GM19025 (cell line): ENCODE measurements around the gene HES7.
"Not testable (repeated sequence)": the region's sequence is repeated elsewhere in the genome, so short reads cannot be mapped to it uniquely, and the experiment has no call there.

Source experiments
- ATAC-seq: cut with Tn5 transposase; IDR thresholded peaks from one replicate; pipeline ENCODE4 v1.9.1; 2021; ENCODE audit warnings: mild to moderate bottlenecking, low read depth, moderate library complexity; ENCODE audit not compliant: unreplicated experiment

HES7 gene

DNA sequence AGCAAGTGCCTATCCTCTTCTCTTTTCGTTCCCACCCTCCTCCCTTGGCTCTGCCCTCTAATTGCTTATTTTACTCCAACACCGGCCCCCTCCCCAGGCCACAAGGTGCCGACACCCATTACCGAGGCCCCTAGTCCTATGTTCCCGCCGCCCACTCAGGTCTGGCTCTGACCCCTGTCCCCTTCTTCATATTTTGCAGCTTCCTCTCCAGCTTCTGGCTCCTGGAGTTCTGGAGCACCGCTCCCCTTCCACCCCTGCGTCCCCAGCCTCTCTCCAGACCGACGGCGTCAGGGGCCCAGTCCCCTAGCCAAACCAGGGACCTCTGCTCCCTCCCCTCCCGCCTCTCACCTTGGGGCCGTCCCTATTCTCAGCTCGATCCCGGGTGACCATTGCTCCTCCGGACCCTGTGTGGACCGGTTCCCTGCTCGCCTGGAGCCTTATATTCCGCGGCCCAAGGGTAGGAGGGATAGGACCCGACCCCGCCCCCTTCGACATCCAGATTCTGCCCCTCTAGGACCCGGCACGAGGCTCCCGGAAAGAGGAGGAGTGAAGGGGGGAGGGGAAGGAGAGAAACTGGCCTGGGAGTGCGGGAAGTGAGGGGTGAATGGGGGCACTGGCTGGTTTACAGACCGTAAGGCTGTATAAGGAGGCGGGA is at the start of gene HES7:
Gene HES7 (minus strand): TSS at position 412 of the 655 bp plus-strand sequence. CDS start 22 bp downstream, at position 390.
- no peak for ATAC-seq

DNA sequence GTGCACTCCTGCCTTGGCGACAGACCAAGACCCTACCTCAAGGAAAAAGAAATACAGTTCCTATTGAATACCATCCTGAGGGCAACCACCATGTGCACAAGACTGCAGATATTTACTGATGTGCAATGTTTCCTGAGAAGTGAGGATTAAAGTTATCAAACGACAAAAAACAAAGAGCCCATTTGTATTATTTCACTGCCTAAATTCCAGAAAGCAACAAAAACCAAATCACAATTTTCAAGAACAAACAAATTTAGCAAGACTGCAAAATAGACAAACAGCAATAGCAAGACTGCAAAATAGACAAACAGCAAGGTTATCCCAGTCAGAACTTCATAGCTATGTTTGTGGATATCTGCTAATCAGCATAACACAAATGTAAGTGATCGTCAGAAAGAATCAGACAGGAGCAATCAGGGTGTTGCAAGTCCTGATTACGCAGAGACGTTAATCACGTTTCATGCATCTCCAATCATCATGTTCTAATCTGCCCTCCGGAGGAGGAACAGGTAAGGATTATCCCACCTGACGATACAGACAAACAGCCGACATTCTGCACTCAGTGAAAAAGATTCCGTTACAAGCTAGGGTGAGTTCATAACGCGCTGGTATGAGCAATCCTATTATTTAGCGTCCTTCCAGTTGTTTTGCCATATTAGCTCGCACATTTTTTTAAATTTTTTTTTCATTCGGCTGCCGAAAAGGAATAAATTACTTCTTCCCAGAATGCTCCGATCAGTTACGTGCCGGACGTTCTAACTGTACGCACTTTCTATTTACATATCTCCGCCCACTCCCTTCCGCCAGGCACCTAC is 49.4 kb upstream of the HES7 start:
- ATAC-seq = peak; percentile 66

DNA sequence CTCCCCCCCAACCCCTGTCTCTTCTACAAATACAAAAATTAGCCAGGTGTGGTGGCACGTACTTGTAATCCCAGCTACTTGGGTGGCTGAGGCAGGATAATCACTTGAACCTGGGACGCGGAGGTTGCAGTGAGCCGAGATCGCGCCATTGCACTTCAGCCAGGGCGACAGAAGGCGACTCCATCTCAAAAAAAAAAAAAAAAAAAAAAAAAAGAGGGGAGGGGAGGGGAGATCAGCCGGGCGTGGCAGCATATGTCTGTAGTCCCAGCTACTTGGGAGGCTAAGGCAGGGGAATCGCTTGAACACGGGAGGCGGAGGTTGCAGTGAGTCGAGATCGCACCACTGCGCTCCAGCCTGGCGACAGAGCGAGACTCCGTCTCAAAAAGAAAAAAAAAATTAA is 46.3 kb upstream of the HES7 start:
- not testable (repeated sequence) for ATAC-seq

DNA sequence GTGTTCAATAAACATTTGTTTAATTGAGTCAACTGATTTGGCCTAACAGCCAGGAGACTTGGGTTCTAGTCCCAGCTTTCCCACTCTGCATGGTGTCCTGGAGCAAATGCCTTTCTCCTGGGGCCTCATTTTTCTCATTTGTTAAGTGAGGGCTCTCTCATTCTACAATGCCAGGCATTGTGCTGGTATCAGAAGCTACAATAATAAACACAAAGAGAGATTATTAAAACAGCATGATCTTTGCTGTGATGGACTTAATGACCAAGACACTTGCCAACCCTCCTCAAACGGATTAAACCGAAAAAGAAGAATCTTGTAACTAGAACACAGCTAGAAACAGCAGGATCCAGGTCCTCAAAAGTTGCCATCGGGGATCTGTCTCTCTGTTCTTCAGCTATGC is 43.6 kb upstream of the HES7 start:
- ATAC-seq = no peak

DNA sequence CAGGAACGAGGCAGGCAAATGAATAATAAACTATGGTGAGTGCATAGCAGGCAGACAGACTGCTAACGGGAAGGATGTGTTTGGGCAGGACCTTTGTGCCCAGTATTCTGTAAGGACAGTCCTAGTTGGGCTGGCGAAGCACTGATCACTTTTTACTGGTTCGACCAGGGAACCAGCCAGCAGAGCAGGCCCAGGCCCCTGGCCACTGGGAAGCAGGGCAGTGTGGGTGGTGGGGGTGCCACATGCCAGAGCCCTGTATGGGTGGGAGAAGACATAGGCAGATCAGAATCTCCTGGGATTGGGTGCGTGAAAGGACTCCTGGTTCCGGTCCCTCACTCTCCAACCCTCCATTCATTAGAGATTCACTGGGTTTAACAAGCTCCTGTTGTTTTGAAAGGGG is 42.8 kb upstream of the HES7 start:
- ATAC-seq = no peak

DNA sequence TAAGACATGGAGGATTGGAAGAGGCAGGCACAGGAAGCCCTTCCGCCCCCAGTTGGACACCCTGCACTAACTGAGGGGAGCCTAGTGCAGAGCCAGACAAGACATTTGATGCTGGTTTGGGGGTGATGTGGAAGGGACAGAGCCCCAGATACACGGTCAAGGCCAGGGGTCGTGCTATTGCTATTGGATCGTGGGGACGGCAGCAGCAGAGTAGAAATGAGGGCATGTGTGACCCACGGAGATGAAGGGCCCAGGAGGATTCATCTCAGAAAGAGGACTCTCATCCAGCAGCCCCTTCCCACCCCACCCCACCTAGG is 40.9 kb upstream of the HES7 start:
- no peak for ATAC-seq

DNA sequence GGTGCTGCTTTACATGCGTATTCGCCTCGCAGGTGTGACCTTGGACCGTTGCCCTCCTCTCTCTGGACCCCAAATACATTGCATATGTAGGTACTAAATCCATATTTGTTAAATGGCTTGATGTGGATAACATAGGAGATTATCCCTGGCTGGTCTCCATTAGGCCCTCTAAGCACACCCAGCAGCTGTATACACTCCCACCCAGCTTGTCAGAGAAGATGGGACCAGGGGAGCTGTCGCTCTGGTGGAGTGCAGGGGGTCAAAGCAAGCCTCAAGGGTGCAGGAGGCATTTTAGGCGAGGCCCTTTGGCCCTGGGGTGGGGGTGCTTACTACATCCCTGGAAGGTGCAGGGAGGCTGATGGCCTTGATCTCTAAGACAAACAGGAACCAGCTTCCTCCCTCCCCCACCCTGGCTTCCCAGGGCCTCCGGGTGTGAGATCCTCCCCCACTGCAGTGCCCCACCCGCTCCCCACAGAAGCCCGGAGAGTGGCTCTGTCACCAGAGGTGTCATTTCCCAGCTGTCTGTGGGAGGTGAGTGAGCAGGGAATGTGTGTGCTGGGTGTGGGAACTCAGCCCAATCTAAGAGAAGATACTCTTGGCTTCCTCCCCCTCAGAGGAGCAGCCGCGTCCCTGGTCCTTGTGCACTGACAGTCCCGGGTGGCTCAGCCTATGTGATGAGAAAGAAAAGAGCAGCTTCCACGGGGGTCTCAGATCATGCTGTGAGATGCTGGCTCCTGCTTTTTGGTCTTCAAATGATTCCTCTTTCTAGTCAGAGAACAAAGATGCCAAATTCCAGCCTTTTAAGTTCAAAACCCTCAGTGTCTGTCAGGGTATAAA is 40.3 kb upstream of the HES7 start:
- ATAC-seq = no peak

DNA sequence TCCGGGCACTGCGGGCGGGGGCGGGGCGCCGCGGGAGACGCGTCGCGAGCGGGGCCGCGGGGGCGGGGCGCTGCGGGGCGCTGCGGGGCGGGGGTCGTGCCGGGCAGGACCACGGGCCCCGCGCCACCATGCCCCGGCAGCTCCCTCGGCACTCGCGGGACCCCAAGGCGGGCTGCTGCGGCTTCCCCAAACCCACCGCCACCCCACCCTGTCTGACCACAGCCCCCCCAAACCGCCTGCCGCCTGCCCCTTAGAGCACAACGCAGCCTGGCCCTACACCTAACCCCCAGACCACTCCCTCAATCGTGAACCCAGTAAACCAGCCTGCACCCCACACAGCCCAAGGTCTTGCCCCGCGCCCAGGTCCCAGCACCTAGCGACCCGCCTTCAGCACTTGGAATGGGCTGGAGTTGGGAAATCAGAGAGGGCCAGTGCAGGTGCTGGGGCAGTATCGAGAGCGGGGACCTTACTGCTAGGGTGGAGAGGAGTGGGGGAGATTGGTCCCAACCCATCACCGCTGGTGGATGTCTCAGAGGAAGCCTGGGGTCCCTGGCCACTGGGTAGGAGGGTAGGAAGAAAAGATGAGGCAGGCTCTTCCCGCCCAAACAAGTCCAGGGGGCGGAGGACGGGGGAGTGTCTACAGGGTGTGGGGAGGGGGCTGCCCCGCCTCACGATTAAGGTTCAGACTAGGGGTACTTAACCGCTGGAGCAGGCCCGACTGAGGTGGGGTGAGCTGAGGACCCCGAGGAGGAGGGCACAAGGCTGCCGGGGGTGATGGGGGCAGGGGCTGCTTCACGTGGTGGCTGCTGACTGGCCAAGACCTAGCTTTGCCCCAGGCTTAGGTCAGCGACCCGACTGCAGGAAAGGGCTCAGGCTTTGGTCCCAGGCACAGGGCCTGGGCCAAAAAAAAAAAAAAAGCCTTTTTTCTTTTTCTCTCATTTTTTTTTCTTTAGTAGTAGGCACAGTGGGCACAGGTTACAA is 39.4 kb upstream of the HES7 start:
- no peak for ATAC-seq

DNA sequence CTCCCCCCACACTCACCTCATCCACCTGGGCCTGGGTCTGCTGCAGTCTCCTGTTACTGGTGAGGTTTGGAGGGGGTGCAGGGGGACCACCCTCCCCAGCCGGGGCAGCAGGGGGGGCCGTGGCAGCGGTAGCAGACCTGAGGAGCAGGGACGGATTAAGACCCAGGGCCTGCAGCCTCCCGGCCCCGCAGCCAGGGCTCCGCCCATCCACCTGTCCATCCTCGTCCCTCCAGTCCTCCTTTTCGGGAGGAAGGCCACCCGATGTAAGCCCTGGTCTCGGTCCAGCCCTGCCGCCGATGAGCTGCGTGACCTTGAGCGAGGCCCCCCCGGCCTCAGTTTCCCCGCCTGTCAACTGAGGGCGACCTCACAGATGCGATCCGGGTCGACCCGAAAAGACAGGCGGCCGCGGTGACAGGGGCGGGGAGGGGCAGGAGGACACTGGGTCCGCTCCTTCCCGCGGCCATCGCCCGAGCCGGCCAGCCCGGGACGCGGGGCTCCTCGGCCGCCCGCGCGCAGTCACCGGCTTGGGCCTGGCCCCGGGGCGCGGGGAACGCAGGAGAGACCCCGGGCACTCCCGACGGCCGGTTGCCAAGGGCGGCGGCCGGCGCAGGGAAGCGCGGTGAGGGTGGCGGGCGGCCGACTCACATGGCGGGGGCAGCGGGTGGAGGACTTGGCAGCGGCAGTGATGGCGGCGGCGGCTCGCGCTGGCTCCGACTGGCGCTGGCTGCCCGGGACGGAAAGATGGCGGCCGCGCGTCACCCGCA is 38.5 kb upstream of the HES7 start, which contains the start of gene VAMP2:
Gene VAMP2 (minus strand): TSS at position 716 of the 764 bp plus-strand sequence. CDS start 69 bp downstream, at position 647.
- ATAC-seq = peak; percentile 45

DNA sequence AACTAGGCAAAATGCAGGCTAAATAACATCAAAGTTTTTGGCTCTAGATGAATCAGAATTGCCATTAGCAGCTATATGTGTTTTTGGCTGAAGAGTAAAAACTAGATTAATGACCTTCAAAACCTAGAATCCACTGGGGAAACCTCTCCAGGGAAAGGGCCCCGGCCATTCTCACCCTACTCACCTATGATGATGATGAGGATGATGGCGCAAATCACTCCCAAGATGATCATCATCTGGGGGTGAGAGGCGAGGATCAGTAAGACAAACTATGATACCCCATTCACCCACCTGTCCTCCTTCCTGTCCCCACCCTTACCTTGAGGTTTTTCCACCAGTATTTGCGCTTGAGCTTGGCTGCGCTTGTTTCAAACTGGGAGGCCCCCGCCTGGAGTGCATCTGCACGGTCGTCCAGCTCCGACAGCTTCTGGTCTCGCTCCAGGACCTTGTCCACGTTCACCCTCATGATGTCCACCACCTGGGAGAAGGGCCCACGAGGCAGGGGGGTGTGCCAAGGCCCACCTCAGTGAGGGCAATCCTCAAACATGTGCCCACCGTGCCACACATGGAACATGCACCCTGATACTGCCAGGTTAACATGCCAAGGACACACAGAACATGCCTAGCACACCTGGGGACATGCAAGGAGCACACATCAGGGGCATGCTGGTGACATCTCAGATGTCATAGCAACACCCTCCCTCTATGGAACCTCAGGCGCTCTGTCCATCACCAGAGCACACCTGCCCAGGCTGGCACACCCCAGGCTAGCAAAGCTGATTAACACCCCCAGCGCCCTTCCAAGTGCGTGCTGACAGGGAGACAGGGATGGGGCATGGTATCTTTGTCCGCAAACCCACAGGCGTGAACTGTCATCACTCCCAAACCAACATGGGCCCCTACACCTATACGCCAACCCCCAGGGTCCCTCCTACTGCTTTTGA is 37.7 kb upstream of the HES7 start:
- ATAC-seq = no peak

DNA sequence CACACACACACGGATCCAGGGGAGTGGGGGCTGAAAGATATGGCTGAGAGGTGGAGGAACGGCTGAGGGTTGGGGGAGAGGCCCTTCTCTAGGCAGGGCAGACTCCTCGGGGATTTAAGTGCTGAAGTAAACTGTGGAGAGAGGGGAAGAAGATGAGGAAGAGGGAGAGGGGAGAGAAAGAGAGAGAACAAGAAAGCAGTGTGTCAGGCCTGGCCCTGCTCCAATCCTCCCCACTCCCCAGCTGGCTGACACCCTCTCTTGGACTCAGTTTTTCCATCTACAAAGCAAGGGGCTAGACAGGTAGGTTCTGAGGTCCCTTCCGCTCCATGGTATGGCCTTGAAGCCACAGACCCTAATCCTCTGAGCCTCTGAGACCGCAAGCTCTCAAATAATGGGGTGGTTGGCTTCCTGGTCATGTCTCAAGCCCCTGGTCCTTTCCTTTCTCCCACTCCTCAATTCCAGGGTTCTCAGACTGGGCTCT is 36.9 kb upstream of the HES7 start:
- ATAC-seq = no peak

DNA sequence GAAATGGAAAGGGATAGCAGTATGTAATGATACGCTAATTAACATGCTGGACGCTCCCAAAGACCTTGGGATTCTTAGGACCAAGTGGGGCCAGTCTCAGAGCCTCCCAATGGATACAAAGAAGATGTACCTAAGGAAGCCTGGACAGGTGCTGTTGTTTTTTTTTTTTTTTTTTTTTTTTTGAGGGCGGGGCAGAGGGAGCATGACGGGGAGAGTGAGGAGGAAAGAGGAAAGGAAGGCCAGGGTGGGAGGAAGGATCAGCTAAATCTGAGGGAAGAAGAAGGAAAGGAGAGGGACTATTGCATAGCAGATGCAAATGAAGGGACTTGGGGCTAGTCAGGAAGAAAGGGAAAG is 36.3 kb upstream of the HES7 start:
- no peak for ATAC-seq

DNA sequence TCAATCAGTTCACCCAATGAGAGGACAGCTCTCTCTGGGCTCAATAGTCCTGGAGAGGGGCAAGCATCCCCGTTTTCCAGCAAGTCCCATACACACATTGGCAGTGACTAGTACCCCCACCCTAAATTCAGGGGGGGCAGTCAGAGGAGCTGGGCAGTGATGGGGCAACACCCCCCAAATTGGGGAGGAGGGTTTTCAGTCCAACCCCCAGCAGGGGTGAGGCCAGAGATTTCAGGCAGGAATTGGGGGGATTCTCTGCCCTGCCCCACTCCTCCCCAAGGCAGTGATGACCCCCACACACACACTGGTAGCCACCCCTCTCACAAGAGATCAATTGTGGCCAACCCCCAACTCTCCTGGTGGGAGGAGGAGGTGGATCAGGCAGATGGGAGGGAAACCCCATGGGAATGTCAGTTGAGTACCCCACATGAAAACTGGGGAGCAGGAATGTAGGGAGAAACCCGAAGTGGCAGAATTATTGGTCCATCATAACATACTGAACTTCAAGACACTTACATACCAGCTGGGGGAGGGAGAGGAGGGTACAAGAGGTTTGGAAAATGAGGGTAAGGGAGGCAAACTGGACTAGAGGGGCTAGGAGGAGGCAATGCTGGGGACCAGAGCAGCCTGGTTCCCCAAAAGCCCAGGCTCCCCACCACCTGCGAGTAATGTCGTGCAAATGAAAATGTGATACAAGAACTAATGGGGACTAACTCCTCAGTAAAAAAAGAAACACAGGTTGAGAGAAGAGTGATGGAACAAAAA is 35.7 kb upstream of the HES7 start:
- no peak for ATAC-seq

DNA sequence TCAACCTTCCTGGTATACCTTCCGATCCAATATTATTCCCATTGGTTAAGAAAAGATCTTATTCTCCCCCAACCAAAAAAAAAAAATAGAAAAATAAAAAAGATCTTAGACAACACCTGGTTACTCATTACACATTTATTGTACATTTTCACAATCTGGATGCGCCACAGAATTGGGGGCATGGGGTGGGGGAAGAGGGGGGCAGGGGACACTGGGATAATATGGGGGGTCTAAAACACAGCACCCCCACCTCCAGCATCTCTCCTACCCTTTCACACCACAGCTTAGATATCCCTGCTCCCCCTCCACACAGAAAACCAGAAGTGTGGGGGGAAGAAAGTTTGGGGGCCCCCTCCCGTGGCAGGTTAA is 35.1 kb upstream of the HES7 start:
- no peak for ATAC-seq

DNA sequence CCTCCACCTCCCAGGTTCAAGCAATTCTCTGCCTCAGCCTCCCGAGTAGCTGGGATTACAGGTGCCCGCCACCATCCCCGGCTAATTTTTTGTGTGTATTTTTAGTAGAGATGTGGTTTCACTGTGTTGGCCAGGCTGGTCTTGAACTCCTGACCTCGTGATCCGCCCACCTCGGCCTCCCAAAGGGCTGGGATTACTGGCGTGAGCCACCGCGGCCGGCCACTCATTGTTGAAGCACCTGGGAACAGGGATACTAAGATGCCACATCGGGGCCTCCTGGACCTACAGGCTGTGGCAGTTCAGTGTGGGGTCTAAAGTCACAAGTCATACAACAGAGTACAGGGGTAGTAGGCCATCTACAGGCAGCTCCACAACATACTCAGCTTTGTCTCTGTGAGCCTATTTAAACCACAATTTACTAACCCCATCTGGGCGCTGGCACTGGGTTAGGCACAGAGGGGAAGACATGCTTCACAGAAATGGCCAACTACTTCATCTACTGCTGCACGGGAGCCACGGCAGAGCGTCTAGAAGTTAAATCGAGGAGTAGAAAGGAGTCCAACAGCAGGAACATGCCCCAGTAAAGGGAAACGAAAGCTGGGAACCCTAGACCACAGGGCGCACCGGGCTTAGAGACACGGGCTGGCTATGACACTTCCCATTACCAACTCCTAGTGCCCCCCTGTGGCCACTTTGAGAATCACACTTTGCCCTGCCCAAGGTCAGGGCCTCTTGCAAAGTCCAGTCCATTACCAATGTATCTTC is 34.5 kb upstream of the HES7 start:
- ATAC-seq = no peak

DNA sequence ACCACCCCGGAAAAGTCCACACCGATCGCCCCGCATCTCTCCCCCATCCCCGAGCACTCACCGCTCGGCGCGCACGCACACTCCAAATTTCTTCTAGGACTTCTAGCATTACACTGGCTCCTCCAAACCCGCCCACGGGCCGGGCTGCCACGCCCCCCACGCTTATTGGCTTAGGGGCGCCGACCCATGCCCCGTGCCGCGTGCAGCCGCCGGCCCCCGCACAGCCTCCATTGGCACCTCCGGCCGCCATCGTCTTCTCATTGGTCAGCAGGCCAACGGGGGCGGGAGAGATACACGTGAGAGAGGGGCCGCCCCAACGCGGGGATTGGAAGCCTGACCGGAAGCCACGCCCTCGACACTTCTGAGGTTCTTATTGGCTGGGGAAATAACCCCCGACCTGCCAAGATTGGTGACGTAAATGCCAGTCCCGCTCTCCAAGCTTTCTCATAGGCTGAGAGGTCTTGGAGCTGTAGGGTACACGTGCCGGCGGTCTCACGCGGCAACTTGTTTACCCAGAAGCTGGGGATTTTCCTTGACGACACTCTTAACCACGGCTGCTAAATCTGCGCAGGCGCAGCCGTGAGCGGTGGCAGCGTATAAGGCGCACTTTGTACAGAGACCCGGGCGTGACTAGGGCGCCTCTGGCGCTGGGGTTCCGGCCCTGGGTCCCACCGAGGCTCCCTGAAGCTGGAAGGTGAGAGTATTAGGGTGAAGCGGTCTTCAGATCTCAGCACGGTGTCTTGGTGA is 32.5 kb upstream of the HES7 start:
- peak; percentile 84 for ATAC-seq
